GM18861 (cell line): Measurements from ENCODE around the gene CAMK2N2.

Experiments used
- ATAC-seq: cut with Tn5 transposase; IDR thresholded peaks from one replicate; pipeline ENCODE4 v1.9.1; 2021; ENCODE audit not compliant: unreplicated experiment

CAMK2N2 gene

DNA sequence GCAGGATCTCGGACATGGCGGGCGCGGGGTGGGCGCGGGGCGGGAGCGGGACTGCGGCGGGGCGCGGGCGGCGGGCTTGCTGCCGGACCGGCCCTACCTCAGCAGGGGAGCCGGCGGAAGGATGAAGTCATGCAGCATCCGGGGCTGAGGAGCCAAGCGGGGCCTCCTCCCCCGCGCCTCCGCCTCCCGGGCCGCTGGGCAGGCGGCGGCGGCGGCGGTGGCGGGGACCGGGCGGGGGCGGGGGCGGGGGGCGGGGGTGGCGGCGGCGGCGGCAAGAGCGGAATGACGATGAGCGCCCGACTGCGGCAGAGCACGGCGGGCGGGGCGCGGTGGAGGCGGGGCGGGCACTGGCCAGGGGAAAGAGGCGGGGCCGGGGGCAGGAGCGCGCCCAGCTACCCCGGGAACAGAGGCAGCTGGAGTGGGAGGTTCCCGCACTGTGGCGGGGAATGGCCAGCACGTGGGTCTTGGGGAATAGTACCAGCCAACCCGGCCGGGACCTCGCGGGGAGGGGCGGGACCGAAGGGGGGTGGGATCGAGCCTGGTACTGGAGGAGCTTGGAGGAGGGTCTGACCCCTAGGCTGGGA lies at the start of gene CAMK2N2:
TSS of gene CAMK2N2 (minus strand) at position 284 of the 584 bp plus-strand sequence. CDS start at position 16, 268 bp downstream.
- no peak for ATAC-seq

DNA sequence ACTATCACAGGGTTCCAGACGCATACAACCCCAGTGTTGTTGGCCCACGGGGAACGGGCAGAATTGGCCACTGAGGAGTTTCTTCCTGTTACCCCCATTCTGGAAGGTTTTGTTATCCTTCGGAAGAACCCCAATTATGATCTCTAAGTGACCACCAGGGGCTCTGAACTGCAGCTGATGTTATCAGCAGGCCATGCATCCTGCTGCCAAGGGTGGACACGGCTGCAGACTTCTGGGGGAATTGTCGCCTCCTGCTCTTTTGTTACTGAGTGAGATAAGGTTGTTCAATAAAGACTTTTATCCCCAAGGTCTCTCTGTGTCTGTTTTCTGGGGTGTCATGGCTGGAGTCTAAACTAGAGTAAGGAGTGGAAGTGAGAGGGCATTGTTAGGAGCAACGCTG lies 47.4 kb upstream of the CAMK2N2 start:
- ATAC-seq, result no peak

DNA sequence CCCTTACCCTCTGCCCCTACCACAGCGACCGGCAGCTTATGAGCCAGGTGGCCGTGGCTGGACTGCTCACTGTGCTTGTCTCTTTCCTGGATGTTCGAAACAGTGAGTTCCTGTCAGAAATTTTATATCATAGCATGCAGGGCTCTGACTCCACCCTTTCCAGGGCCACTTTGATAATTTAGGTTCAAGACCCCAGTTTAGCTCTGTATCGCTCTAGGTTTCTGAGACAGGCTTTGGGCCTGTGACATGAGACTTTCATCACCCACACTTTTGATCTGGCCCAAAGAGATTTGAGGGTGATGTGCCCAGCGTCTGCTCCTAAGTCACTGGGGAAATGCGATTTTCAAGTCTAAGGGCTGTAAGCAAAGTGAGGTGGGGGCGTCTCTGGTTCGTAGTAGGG lies 46.6 kb upstream of the CAMK2N2 start:
- no peak for ATAC-seq

DNA sequence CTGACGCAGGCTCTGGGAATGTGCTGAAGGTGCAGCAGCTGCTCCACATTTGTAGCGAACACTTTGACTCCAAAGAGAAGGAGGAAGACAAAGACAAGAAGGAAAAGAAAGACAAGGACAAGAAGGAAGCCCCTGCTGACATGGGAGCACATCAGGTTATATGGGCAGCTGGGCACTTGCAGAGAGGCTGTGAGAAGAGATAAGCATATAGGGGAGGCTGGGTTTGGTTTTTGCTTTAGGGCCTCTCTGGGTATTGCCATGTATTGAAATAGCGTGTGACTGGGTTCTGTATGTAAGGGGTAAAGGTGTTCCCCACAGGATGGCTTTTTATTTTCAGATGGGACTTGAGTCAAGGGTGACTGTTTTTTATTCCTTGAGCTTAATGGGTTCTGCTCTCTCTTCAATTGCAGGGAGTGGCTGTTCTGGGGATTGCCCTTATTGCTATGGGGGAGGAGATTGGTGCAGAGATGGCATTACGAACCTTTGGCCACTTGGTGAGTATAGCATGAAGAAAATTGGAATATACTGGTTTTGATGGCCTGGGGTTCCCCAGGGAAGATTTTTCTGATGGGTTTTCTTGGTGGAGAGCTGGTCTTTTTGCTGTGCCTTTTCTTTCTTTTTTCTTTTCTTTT lies 45.1 kb upstream of the CAMK2N2 start:
- no peak for ATAC-seq

DNA sequence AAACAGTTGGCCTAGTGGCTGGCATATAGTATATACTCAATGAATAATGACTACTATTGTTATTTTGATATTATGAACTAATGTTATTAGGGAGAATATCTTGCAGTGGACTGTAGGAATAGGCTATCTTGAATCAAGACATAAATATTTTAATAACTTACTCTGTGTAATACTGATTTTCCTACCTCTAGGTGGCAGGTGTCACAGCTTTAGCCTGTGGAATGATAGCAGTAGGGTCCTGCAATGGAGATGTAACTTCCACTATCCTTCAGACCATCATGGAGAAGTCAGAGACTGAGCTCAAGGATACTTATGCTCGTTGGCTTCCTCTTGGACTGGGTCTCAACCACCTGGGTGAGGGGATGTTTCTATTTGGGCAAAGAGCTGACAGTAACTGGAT lies 44.2 kb upstream of the CAMK2N2 start:
- no peak for ATAC-seq

DNA sequence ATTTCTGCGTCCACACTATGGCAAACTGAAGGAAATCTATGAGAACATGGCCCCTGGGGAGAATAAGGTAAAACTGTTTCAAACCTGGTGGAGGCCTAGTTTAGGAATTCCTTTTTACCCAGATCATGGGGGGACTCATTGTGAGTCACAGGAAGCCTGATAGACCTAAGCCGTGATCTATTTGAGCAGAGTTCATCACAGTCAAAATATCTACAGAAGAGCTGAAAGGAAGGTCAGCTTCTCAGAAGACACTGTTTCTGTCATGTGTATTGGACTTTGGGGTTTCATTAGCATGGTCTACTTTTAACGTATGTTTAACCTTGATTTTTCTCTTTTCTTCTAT lies 39.0 kb upstream of the CAMK2N2 start:
- no peak for ATAC-seq

DNA sequence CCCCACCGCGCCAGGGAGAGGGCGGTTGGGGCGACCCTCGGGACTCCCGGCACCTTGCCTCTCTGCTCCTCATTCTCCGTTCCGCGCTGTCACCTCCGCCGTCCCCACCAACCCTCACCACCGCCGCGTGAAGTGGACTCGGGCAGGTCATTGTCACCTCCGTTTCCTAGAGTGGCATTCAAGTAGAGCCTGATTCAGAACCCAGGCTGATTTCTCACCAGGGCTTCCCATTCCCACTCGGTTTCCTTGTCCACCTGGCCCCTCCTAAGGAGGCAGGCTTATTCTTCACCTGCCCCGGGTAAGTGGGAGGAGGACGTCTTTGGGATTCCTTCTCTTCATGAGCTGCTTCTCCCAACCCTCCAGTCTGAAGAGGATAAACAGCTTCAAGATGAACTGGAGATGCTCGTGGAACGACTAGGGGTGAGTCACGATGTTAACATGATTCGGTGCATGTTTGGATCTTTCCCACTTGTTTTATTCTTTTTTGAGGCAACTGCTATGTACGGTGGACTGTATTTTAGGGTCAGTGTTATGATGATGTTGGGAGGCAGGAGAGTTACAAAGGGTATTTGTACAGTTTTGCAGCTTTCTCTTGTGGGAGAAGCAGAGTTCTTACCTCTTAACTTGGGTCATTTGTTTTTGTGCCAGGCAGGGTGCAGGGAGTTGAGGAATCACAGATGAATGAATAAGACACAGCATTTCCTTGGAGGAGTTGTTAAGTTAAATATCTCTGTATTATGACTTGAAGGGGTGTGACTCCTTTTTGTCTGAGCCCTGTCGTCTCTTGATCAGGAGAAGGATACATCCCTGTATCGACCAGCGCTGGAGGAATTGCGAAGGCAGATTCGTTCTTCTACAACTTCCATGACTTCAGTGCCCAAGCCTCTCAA lies 38.4 kb upstream of the CAMK2N2 start:
- ATAC-seq, result no peak

DNA sequence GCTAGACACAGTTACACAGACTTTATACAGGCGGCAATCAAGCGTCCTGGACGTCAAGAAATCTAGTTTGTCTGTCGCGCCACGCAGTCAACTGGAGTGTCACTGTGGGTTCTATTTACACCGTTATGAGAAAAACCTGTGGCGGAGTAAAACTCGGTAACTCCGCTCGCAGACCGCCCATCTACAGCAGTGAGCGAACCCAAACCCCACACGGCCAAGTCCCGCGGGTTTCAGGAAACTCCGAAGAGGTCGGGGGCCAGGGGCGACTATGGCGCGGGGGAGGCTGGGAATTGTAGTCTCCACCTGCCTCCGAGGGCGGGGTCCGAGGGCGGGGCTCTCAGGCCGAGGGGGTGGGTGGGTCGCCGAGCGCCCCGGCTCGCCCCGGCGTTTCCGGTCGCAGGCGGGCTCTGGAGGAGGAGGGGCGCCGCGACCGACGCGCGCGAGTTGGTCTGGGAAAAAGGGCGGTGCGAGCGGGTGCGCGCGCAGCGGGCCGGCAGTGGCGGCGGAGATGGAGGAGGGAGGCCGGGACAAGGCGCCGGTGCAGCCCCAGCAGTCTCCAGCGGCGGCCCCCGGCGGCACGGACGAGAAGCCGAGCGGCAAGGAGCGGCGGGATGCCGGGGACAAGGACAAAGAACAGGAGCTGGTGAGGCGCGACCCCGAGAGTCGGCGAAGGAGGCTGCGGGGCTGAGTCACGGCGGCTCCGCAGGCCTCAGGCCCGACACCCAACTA lies 37.6 kb upstream of the CAMK2N2 start, which contains the start of gene PSMD2:
TSS of gene PSMD2 (plus strand) at position 483 of the 729 bp plus-strand sequence. CDS start at position 509, 26 bp downstream.
- peak; percentile 81 for ATAC-seq

DNA sequence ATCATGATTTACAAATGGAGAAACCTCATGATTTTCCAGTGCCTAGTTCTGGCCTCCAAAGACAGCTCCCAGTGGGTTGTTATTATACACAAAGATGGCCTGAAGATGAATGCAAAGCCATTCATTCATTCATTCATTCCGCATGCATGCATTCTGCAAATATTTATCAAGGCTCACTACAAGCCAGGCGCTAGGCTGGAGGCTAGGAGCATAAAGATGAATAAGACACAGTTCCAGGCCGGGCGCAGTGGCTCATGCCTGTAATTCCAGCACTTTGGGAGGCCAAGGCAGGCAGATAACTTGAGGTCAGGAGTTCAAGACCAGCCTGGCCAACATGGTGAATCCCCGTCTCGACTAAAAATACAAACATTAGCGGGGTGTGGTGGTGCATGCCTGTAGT lies 35.3 kb upstream of the CAMK2N2 start:
- no peak for ATAC-seq

DNA sequence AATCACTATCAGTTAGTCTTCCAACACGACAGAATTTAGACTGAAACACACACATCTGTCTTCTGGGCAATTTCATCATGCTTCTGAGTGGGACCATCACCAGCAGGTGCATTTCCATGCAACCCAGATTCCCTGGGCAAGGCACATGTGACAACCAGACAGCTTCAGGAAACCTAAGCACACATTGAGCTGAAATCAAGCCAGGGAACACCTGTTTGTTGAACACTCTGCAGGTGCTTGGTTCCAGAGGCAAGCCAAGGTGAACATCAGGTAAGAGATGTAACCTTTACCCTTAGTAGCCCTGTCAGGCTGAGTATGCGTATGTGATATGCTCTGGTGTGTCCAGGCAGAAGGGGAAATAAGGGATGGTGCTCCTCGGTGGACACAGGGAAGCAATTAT lies 34.4 kb upstream of the CAMK2N2 start:
- ATAC-seq, result no peak

DNA sequence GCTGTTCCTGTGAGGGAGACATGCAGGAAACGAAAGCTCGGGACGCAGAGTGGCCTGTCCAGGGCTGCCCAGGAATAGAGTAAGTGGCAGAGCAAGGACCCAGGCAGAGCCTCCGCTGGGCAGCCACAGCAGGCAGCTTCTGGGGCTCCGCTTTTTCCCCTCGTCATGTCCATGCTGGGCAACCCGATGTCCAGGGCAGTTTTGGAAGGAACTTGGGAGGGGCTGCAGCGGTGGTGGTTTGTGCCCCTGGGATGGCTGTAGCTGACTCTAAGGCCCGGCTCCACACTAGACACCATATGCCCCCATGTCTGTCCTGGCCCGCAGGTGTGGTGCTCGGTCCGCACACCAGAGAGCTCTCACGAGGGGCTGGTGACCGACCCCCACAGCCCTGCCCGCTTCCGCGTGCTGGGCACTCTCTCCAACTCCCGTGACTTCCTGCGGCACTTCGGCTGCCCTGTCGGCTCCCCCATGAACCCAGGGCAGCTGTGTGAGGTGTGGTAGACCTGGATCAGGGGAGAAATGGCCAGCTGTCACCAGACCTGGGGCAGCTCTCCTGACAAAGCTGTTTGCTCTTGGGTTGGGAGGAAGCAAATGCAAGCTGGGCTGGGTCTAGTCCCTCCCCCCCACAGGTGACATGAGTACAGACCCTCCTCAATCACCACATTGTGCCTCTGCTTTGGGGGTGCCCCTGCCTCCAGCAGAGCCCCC lies 30.5 kb upstream of the CAMK2N2 start:
- ATAC-seq, result no peak

DNA sequence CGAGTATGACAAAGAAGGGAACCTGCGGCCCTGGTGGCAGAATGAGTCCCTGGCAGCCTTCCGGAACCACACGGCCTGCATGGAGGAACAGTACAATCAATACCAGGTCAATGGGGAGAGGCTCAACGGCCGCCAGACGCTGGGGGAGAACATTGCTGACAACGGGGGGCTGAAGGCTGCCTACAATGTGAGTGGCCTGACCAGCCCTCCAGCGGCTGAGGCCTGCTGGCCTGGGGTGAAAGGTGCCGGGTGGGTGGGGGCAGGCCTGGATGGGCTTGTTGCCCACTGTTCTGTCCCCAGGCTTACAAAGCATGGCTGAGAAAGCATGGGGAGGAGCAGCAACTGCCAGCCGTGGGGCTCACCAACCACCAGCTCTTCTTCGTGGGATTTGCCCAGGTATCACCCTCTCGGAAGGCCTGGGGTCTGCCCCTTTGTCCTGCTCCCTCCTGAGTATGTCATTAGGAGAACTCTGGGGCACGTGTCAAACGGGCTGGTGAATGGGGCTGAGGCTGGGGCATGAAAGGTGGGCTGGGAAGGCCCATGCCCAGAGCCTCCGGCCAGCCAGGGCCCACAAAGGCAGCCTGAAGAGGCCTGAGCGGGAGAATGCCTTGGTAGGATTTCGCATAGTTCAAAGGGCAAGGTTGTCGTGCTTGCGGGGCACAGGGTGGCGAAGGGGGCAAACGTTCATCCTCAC lies 29.8 kb upstream of the CAMK2N2 start:
- ATAC-seq, result no peak

DNA sequence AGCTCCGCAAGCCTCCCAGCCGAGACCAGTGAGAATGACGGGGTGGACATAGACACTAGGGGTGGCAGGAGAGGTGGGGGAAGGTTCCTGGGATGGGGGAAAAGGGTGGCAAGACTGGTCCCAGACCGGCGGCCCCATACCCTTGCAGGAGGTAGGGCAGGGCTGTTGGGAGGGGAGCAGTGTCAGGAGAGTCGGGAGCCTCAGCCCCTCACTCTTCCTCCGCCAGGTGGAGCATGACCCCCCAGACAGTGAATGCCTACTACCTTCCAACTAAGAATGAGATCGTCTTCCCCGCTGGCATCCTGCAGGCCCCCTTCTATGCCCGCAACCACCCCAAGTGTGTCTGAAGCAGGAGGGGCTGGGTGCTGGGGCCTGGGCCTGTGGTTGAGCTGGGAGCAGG lies 29.0 kb upstream of the CAMK2N2 start:
- no peak for ATAC-seq

DNA sequence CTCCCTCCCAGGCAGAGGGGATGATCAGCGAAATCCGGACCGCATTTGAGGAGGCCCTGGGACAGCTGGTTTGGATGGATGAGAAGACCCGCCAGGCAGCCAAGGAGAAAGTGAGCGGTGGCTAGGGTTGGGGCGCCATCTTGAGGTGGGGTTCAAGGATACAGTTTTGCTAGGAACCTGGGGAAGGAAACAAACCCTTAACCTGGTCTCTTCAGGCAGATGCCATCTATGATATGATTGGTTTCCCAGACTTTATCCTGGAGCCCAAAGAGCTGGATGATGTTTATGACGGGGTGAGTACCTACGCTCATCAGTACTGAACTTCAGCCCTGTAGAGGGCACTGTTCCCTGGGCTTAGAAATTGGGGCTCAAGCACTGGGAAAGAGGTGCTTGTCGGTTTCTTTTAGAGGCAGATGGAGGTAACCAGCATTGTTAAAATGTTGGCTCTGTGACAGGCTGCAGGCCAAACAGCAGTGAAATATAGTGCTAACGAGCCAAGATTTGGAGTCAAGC lies 28.1 kb upstream of the CAMK2N2 start:
- ATAC-seq, result no peak

DNA sequence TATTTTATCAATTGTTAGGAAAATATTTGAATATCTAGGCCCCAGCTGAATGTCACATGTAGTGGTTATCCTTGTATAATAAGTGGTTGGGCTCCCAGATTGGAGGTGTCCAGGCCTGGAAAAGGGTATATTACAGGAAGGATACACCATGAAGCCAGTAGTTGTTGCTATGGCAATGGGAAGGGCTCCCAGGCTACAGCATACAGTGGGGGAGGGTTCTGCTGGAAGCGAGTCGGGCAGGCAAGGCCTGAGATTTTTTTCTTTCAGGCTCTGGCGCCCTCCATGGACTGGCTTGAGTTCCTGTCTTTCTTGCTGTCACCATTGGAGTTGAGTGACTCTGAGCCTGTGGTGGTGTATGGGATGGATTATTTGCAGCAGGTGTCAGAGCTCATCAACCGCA lies 23.3 kb upstream of the CAMK2N2 start:
- ATAC-seq, result no peak

DNA sequence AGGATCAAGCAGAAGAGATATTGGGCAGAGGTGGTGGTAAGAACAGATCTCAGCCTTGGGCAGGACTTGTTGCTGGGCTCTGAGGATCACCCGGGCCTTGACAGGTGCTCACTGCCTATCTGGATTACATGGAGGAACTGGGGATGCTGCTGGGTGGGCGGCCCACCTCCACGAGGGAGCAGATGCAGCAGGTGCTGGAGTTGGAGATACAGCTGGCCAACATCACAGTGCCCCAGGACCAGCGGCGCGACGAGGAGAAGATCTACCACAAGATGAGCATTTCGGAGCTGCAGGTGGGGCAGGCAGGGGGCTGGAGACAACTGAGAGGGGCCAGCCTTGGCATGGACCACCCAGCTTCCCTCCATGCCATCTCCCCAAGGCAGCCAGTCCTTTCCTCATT lies 22.3 kb upstream of the CAMK2N2 start:
- no peak for ATAC-seq

DNA sequence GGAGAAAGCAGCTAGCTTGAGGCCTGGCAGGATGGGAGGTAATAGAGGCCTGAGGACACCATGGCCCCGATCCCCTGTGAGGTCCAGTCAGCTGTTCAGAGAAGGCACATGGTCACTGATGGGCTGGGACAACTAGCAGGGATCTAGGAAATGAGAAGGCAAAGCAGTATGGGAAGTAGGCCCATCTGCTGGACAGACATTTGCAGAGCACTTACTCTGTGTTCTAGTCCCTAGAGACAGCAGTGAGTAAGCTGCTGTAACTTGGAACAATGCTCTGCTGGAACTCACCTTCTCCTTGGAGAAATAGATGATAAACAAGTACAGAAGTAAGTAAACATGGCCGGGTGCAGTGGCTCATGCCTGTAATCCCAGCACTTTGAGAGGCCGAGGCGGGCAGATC lies 21.6 kb upstream of the CAMK2N2 start:
- no peak for ATAC-seq

DNA sequence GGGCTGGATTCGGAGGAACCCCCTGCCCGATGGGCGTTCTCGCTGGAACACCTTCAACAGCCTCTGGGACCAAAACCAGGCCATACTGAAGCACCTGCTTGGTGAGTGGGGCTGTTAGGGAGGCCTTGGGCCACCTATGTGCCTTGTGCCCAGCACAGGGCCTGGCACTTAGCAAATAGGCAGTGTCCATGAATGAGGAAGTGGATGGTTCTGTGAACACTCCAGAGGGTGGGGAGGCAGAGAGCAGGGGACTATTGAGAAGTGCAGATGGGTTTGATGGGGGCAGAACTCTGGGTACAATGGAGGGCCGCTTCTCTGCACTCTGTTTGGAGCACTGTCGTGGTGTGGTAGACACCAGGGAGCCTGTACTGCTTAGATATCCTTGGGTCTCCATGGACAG lies 16.0 kb upstream of the CAMK2N2 start:
- no peak for ATAC-seq

DNA sequence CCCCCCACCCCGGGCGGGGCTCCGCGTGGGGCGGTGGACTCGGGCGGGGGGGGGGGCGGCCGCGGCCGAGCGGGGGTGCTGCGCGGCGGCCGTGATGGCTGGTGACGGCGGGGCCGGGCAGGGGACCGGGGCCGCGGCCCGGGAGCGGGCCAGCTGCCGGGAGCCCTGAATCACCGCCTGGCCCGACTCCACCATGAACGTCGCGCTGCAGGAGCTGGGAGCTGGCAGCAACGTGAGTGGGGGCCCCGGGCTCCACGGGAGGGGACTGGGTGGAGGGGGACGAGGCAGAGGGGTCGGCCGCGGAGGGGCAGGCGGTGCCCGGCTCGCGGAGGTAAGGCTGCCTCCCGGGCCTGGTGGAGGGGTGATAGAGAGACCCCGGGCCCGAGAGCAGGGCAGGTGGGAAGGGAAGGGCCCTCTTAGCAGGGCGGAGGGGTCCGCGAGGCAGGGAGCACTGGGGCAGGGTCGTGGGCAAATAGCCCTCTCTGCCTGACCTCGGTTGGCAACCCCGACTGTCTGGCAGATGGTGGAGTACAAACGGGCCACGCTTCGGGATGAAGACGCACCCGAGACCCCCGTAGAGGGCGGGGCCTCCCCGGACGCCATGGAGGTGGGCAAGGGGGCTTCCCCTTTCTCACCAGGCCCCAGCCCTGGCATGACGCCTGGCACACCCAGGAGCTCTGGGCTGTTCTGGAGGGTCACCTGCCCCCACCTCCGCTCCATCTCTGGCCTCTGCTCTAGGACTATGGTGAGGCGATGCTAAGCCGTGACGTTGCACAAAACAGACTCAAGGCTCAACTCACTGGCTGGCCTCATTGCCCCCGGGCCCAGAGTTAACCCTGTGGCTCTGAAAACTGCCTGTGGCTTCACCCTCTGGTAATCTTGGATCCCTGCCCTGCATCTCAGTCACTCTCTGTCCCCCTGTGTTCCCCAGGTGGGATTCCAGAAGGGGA lies 14.9 kb upstream of the CAMK2N2 start, which contains the start of gene ECE2:
TSS of gene ECE2 (plus strand) at position 62 of the 950 bp plus-strand sequence. CDS start at position 194, 132 bp downstream.
- no peak for ATAC-seq
